GM19099 (cell line): ENCODE results near the gene CCIN.

ENCODE experiments used
- POLR2A ChIP-seq: IDR thresholded peaks from 3 replicates; pipeline ENCODE4 v1.6.1; 2011; ENCODE audit warnings: low read depth; ENCODE audit not compliant: insufficient read length; ENCODE audit errors: extremely low read depth

Gene CCIN

DNA sequence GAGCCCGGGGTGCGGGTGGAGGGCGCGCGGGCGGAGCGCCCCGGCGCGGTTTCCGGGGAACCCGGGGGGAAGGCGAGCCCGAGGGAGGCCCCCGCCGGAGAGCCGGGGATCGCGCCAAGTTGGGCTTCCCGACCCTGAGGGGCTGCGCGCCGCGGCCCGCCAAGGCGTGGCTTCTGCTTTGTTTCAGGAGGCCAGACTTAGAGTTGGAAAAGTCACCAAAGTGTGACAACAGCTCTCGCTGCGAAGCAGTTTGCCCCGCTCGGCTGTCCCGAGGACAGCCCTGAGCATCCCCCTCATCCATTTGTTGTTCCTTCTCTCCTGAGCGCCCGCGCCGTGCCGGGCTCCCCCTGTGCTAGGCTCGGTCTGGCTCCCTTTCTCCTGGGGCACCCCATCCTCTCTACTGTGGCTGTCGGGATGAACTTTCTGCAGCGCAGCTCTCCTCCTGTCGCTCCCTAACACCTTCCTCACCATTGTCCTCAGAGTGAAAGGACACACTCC is 32.2 kb upstream of the CCIN start:
- no peak for TF ChIP-seq POLR2A

GRCh38 chr9:36137392-36138004 is 31.7 kb upstream of the CCIN start:
- no peak for TF ChIP-seq POLR2A

- TF ChIP-seq POLR2A = no peak
Measured at GRCh38 chr9:36138496-36138895, 30.7 kb upstream of the CCIN start.

DNA sequence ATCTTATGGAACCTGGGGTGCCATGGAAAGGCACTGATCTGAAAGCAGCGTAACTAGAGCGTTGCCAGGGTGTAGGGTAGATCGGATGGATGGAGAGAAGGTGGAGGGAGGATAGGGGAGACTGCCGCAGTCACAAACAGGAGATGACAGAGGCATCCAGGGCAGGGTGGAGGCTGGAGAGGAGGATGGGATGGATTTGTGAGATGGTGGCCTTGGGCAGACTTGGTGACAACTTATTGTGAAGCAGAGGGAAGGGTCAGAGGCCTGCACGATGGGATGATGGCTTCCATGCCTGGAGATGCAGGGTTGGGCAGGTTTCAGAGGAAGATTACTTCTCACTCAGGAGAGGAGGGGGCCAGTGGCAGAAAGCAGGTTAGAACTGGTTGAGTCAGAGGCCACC is 30.3 kb upstream of the CCIN start:
- no peak for TF ChIP-seq POLR2A

- TF ChIP-seq POLR2A = no peak
Measured at GRCh38 chr9:36140086-36141084, 28.8 kb upstream of the CCIN start.

GRCh38 chr9:36141288-36141687 is 27.9 kb upstream of the CCIN start:
- no peak for TF ChIP-seq POLR2A

DNA sequence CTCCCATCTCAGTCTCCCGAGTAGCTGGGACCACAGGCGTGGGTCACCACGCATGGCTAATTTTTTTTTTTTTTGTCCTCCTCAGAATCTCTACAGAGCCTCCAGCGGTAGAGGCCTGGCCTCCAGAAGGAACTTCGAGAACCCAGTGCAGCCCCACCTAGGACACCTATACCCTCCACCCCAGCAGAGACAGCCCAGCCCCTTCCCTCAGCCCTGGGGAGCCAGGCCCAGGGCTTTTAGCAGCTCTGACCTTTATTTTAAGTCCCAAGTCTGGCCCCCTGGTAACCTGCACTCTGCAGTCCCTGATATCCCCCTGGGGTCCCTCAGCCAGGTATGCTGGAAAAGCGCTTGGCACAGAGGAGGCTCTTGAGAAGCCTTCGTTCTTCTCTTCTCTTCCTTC is 27.4 kb upstream of the CCIN start:
- TF ChIP-seq POLR2A = no peak

DNA sequence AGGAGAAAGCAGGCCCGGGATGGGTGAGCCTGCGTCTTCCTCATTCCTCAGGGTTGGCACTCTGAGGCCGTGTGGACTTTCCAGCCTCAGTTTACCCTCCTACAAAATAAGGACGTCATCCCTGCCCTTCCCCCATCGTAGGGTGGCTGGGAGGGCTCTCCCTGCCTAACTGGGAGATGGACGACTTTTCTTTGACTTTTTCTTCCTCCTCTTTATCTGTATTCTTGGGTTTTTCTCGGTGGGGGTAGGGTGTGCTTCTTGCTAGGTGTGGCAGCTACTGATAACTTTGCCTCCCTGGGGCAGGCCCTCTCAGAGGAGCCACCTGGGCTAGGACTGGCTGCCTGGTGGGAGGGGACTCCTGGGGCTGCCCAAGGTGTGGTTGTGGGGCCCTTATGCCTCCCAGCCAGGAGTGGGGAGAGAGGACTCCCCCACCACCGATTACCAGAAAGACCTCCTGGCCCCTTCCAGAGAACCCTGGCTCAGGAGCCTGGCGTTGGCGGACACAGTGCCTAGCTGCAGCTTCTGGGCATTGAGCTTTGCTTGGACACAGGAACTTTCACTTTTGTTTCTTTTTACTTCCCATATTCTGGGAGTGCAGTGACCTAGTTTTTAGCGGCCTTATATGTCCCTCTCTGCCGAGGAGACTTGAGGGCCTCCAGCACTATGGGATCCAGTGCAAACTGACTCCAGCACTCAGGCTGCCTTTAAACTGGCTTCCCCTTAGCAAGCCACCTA is 26.5 kb upstream of the CCIN start:
- TF ChIP-seq POLR2A = no peak

DNA sequence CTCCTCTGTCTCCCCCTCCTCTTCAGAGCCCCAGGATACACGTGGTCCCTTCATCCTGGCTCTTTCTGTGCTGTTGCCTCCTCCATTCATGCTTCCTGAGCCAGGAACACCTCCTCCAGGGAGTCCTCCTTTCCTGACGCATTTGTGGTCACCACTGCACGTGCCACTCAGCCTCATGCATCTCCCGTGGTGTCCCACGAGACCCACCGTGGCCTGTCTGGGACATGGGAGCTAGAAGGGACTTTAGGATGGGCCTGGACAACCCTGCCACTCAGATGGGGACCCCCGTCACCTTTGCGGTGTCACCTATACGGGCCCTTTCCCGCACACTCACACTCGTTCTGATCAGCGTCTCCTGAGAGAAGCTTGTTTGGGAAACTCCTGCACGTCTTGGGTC is 25.9 kb upstream of the CCIN start:
- no peak for TF ChIP-seq POLR2A

GRCh38 chr9:36144309-36145232 is 24.6 kb upstream of the CCIN start:
- no peak for TF ChIP-seq POLR2A

- TF ChIP-seq POLR2A = no peak
Measured at GRCh38 chr9:36145970-36146369, 23.2 kb upstream of the CCIN start.

DNA sequence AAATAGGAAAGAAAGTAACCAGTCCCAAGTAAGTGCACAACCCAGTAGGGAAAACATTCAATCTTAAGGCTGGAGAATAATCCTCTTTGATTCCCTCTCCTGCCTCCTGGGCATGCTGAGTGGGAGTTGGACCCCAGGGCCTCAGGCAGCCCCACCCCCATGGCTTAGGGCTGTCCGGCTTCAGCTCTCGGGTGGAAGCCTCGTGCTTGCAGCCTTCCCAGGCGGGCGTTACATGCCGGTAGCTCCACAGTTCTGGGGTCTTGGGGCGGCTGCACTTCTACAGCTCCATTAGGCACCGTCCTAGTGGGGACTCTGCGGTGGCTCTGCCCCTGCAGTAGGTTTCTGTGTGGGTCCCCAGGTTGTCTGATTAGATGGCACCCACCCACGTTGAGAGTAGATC is 22.5 kb upstream of the CCIN start:
- TF ChIP-seq POLR2A = no peak

- TF ChIP-seq POLR2A = no peak
Measured at GRCh38 chr9:36147441-36148175, 21.6 kb upstream of the CCIN start.
